HCT116 (cell line): Measurements from ENCODE around the gene AFAP1L2. TPM values are rescaled to one million over a fixed set of nuclear protein-coding genes. Genes with fewer than 3 reads are reported as not detected.

ENCODE experiments used
- ATAC-seq: fragments of 200-7000 bp; cut with Tn5 transposase; 2 replicates; pipeline ENCODE4 v1.9.1; 2020; ENCODE audit warnings: mild to moderate bottlenecking, moderate library complexity
- BruUV-seq: library from RNA; stranded (reverse); fragments of 400-500 nt; replicated peaks from 2 replicates; lab custom pipeline; 2021; lab: Mats Ljungman, UMichigan
- CTCF ChIA-PET: fragments of 300-600 bp; sonication (Branson Sonifier 250); formaldehyde crosslinking; loops from one replicate; lab custom pipeline; 2021; ENCODE audit warnings: antibody characterized with exemption; lab: Charles Lee
- POLR2A ChIA-PET: fragments of 300-600, 350-600 bp; sonication (Branson Sonifier 250); formaldehyde crosslinking; loops from one replicate; lab custom pipeline; 2021; ENCODE audit warnings: antibody characterized with exemption; lab: Charles Lee
- RAD21 ChIA-PET, 2 experiments: fragments of 300-600 bp; sonication (Branson Sonifier 250); formaldehyde crosslinking; loops; one replicate each; lab custom pipeline; 2023; ENCODE audit warnings: low total read pairs in 2 of 2; ENCODE audit not compliant: uncharacterized antibody in 2 of 2, unreplicated experiment in 2 of 2, low non-redundant PET in 1 of 2; lab: Charles Lee
- DNase-seq: peaks from one replicate; pipeline ENCODE4 v3.0.0-alpha.2; 2010; ENCODE audit warnings: low read depth, low spot score
- H2AFZ ChIP-seq: fragments of 200-600 bp; shearing (Covaris generic), sonication (generic); 2 replicates; pipeline ENCODE4 v1.6.1; 2017; ENCODE audit warnings: low read depth, mixed run types, mixed read lengths, antibody characterized with exemption, low read length; ENCODE audit not compliant: poor library complexity, severe bottlenecking
- H3K27ac ChIP-seq: 2 replicates; pipeline ENCODE4 v1.5.1; 2012; ENCODE audit warnings: low read depth, low read length
- H3K27me3 ChIP-seq: fragments of 200-600 bp; sonication (generic); 2 replicates; pipeline ENCODE4 v1.6.1; 2016; ENCODE audit warnings: mixed run types, low read length, mixed read lengths; ENCODE audit not compliant: insufficient read depth
- H3K36me3 ChIP-seq, 2 experiments: fragments of 200-500 bp in 1 of 2; fragments of 200-600 bp in 1 of 2; sonication (Bioruptor generic) in 1 of 2; sonication (generic) in 1 of 2; 2 replicates each; pipeline versions ENCODE4 v1.5.1 to v1.6.1; 2014 to 2016; ENCODE audit warnings: low read length in 2 of 2, inconsistent platforms in 1 of 2, mixed read lengths in 1 of 2, mixed run types in 1 of 2; ENCODE audit not compliant: insufficient read depth in 2 of 2, control insufficient read depth in 1 of 2
- H3K4me1 ChIP-seq, 2 experiments: fragments of 200-600 bp in 1 of 2; sonication (generic) in 1 of 2; 2 replicates each; pipeline versions ENCODE4 v1.5.1 to v1.6.1; 2012 to 2017; ENCODE audit warnings: low read length in 2 of 2, inconsistent platforms in 1 of 2, mild to moderate bottlenecking in 1 of 2, mixed read lengths in 1 of 2, mixed run types in 1 of 2, moderate library complexity in 1 of 2; ENCODE audit not compliant: insufficient read depth in 2 of 2, control insufficient read depth in 1 of 2
- H3K4me2 ChIP-seq: fragments of 200-600 bp; sonication (generic); 2 replicates; pipeline ENCODE4 v1.6.1; 2017; ENCODE audit warnings: mixed run types, low read length, mixed read lengths
- H3K4me3 ChIP-seq, 2 experiments: fragments of 200-600 bp in 1 of 2; sonication (generic) in 1 of 2; replicated peaks in 1 of 2; 2 replicates each; pipeline ENCODE4 v1.5.1; 2011 to 2016; ENCODE audit warnings: low read length in 2 of 2, control low read depth in 1 of 2, low read depth in 1 of 2, mild to moderate bottlenecking in 1 of 2, mixed read lengths in 1 of 2, mixed run types in 1 of 2
- H3K79me2 ChIP-seq: fragments of 200-600 bp; sonication (generic); 2 replicates; pipeline ENCODE4 v1.6.1; 2017; ENCODE audit warnings: mild to moderate bottlenecking, mixed run types, low read length, moderate library complexity, mixed read lengths; ENCODE audit not compliant: insufficient read depth
- H3K9ac ChIP-seq: fragments of 200-600 bp; sonication (generic); 2 replicates; pipeline ENCODE4 v1.6.1; 2016; ENCODE audit warnings: low read length, mixed read lengths
- H3K9me2 ChIP-seq: fragments of 200-600 bp; sonication (generic), shearing (Covaris generic); 2 replicates; pipeline ENCODE4 v1.6.1; 2017; ENCODE audit warnings: mixed run types, mild to moderate bottlenecking, moderate library complexity; ENCODE audit not compliant: insufficient read depth
- H3K9me3 ChIP-seq, 2 experiments: fragments of 200-500 bp in 1 of 2; fragments of 200-600 bp in 1 of 2; sonication (Bioruptor generic) in 1 of 2; sonication (generic) in 1 of 2; 2 replicates each; pipeline ENCODE4 v1.6.1; 2014 to 2017; ENCODE audit warnings: low read length in 2 of 2, mixed read lengths in 2 of 2, inconsistent platforms in 1 of 2, low read depth in 1 of 2, mild to moderate bottlenecking in 1 of 2, mixed run types in 1 of 2, moderate library complexity in 1 of 2; ENCODE audit not compliant: control insufficient read depth in 1 of 2, insufficient read depth in 1 of 2
- H4K20me1 ChIP-seq: fragments of 200-600 bp; sonication (generic), shearing (Covaris generic); 2 replicates; pipeline ENCODE4 v1.6.1; 2017; ENCODE audit warnings: mixed run types, mild to moderate bottlenecking, moderate library complexity; ENCODE audit not compliant: insufficient read depth
- CBX3 ChIP-seq: IDR thresholded peaks from 2 replicates; pipeline ENCODE4 v1.6.1; 2012; ENCODE audit warnings: low read depth
- RAD21 ChIP-seq: IDR thresholded peaks from 2 replicates; pipeline ENCODE4 v1.6.1; 2012; ENCODE audit warnings: low read depth, mild to moderate bottlenecking
- SRF ChIP-seq: IDR thresholded peaks from 2 replicates; pipeline ENCODE4 v1.6.1; 2012; ENCODE audit warnings: low read depth
- ZNF274 ChIP-seq: fragments of 200-500 bp; sonication (Bioruptor generic); IDR thresholded peaks from 2 replicates; pipeline ENCODE4 v1.6.1; 2014; ENCODE audit warnings: mild to moderate bottlenecking, low read depth, low read length, inconsistent platforms
- intact Hi-C: fragments of 100-400 bp; cut with micrococcal nuclease; formaldehyde crosslinking; loops from 2 replicates; pipeline ENCODE4 v1.10.0; 2022
- total RNA-seq: library from RNA; stranded (reverse); gene quantifications from one replicate; pipeline ENCODE4 v1.2.1, GENCODE V29; 2021; ENCODE audit not compliant: unreplicated experiment
- TF ChIP-seq, protein P1 (sequence below): IDR thresholded peaks from 2 replicates; pipeline ENCODE4 v1.6.1; 2011; ENCODE audit warnings: mild to moderate bottlenecking, low read length, moderate library complexity; ENCODE audit not compliant: insufficient replicate concordance; ENCODE audit errors: extremely low read depth
- TF ChIP-seq, protein P2 (sequence below): IDR thresholded peaks from 2 replicates; pipeline ENCODE4 v1.6.1; 2012
- TF ChIP-seq, protein P3 (sequence below), 3 experiments: fragments of 200-600 bp in 1 of 3; sonication (generic) in 1 of 3; IDR thresholded peaks in 2 of 3; conservative IDR thresholded peaks in 1 of 3; 2 replicates each; pipeline ENCODE4 v1.5.1; 2012 to 2017; ENCODE audit warnings: low read depth in 2 of 3, low read length in 2 of 3, antibody characterized with exemption in 1 of 3, borderline replicate concordance in 1 of 3, control low read depth in 1 of 3, mild to moderate bottlenecking in 1 of 3, mixed read lengths in 1 of 3, mixed run types in 1 of 3, moderate library complexity in 1 of 3; ENCODE audit not compliant: insufficient read depth in 1 of 3

AFAP1L2 gene
- total RNA-seq, 1 experiment from 2014 or later = 0.93 TPM

DNA sequence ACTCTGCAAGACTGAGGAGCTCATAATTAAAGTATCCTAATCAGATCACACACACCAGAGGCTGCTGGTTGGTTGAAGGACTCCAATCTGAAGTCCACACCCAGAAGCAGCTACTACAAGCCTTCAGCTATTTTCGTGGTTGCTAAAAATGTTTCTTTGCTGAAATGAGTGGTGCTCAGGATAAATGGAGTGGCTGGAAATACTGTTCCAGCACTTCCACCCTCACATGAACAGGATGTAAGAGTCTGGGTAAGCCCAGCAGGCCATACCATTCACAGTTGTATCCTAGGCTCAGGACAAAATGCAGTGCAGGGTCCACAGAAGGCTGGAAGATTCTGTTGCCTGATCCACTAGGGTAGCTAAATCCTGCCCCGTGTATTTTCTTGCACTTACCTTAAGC lies 34.1 kb downstream of the AFAP1L2 start:
- ChIA-PET RAD21 (no interaction called here), POLR2A (no interaction called here), CTCF (no interaction called here)
- Histone ChIP-seq H3K4me2 (no peak overlapping the region), H3K27me3 (0 out of 2 replicates have a peak, but pooled peaks cover 5% of the 10 kb centered on the region), H3K79me2 (no peaks in the 10 kb centered on the region), H3K27ac (no peak overlapping the region), H3K9ac (no peak overlapping the region), H3K36me3 (no peaks in the 10 kb centered on the region), H3K4me1 (no peaks in the 10 kb centered on the region), H3K9me3 (no peaks in the 10 kb centered on the region), H3K4me3 (no peak overlapping the region), H4K20me1 (no peaks in the 10 kb centered on the region), H2AFZ (no peak overlapping the region), H3K9me2 (no peaks in the 10 kb centered on the region)
- no peak for DNase-seq
- BruUV-seq = no TSS peak
- ATAC-seq = no peak
- TF ChIP-seq, protein P1, sequence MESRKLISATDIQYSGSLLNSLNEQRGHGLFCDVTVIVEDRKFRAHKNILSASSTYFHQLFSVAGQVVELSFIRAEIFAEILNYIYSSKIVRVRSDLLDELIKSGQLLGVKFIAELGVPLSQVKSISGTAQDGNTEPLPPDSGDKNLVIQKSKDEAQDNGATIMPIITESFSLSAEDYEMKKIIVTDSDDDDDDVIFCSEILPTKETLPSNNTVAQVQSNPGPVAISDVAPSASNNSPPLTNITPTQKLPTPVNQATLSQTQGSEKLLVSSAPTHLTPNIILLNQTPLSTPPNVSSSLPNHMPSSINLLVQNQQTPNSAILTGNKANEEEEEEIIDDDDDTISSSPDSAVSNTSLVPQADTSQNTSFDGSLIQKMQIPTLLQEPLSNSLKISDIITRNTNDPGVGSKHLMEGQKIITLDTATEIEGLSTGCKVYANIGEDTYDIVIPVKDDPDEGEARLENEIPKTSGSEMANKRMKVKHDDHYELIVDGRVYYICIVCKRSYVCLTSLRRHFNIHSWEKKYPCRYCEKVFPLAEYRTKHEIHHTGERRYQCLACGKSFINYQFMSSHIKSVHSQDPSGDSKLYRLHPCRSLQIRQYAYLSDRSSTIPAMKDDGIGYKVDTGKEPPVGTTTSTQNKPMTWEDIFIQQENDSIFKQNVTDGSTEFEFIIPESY = no peak
- TF ChIP-seq RAD21 (no peak), ZNF274 (no peak), CBX3 (no peak), SRF (no peak)
- TF ChIP-seq, protein P2, sequence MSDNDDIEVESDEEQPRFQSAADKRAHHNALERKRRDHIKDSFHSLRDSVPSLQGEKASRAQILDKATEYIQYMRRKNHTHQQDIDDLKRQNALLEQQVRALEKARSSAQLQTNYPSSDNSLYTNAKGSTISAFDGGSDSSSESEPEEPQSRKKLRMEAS = no peak
- TF ChIP-seq, protein P3, sequence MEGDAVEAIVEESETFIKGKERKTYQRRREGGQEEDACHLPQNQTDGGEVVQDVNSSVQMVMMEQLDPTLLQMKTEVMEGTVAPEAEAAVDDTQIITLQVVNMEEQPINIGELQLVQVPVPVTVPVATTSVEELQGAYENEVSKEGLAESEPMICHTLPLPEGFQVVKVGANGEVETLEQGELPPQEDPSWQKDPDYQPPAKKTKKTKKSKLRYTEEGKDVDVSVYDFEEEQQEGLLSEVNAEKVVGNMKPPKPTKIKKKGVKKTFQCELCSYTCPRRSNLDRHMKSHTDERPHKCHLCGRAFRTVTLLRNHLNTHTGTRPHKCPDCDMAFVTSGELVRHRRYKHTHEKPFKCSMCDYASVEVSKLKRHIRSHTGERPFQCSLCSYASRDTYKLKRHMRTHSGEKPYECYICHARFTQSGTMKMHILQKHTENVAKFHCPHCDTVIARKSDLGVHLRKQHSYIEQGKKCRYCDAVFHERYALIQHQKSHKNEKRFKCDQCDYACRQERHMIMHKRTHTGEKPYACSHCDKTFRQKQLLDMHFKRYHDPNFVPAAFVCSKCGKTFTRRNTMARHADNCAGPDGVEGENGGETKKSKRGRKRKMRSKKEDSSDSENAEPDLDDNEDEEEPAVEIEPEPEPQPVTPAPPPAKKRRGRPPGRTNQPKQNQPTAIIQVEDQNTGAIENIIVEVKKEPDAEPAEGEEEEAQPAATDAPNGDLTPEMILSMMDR (IDR thresholded peaks at IDR 0.05 in 2 of 3, conservative IDR thresholded peaks at IDR 0.05 in 1 of 3; ENCODE audit: borderline replicate concordance in 1 of 3, insufficient read depth in 1 of 3, low read depth in 2 of 3, low read length in 2 of 3) = no peak
- intact Hi-C loops = no loop called here
